Ovary (tissue), 3 donors: ENCODE measurements around the gene BCAR3.

Experiments used
- CTCF ChIP-seq, 3 donors: fragments of 450-650 bp in 2 of 3; fragments of 200-600 bp in 1 of 3; IDR thresholded peaks; one replicate each; pipeline versions ENCODE4 v1.5.1 to v1.8.0; 2016 to 2022; ENCODE audit warnings: antibody characterized with exemption in 3 of 3, mild to moderate bottlenecking in 1 of 3
- EP300 ChIP-seq: sonication (generic); formaldehyde crosslinking; IDR thresholded peaks from one replicate; pipeline ENCODE4 v1.6.1; 2017; ENCODE audit warnings: antibody characterized with exemption
- donor health status: DM: no; HTN: no; CAD: no.

- TF ChIP-seq CTCF (IDR thresholded peaks at IDR 0.05) (no peak), EP300 (no peak)
These were observed 33.0 kb downstream of the BCAR3 start for GRCh38 chr1:93648656-93649055.
